Bronchial smooth muscle cell (primary cell): ENCODE data around the gene C11orf21. TPM values are rescaled to one million over a fixed set of nuclear protein-coding genes. Genes with fewer than 3 reads are reported as not detected.

Experiments used
- total RNA-seq: library from RNA; depleted of rRNA; stranded (reverse); fragments of >200 nt; gene quantifications from 2 replicates; pipeline ENCODE4 v1.2.1, GENCODE V29; 2014

The C11orf21 gene
- under 0.01 TPM in 1 of 2 replicates, not detected in the other for total RNA-seq

DNA sequence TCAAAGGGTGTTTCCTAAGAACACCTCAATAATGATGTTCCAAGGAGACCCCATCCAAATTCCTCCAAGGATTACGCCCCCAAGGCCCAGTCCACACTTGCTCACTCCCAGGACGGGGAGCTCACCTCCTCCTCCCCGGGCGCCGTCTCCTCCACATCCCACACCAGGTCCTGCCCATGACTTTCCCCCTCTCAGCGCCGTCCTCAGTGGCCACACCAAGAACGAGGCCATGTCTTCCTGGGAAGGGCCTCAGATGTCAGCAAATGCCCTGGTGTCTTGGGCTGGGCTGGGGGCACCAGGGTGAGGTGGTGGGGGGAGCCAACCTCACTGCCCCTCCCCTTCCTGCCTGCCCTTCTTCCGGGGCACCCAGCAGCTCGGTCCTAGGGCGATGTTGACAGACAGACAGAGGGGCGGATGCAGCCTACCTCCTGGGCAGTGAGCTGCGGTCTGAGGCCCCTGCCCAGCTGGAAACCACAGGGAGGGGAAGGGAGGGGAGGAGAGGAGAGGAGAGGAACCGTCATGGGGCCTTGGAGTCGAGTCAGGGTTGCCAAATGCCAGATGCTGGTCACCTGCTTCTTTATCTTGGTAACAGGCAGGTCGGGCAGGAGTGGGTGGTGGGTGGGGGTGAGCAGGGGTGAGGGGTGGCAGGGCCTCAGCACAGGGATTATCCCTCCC, at the start of gene C11orf21, which contains the start of gene TSPAN32:
Gene C11orf21 (minus strand): TSS at position 288 of the 675 bp plus-strand sequence. CDS start 110 bp downstream, at position 178.
Gene TSPAN32 (plus strand): TSS at position 383 of the 675 bp plus-strand sequence. CDS start 137 bp downstream, at position 520.

GRCh38 chr11:2270322-2271076, 31.2 kb downstream of the C11orf21 start, which contains the start of gene ASCL2:
ASCL2 (minus strand) TSS chr11:2270588; CDS start chr11:2270332, 256 bp downstream.

Other genes starting within 250 kb of the C11orf21 start
- under 0.01 and 0.69 TPM in 2 replicates for gene IGF2, start 162.5 kb downstream of the C11orf21 start, total RNA-seq
- not detected in 2 replicates for gene INS, start 140.7 kb downstream of the C11orf21 start, total RNA-seq
- gene TH, start 130.1 kb downstream of the C11orf21 start, total RNA-seq = not detected in 2 replicates
- not detected in 2 replicates for gene ASCL2, start 31.3 kb downstream of the C11orf21 start, total RNA-seq
- 0.09 and 0.47 TPM in 2 replicates for gene TSPAN32, start 95 bp upstream of the C11orf21 start, total RNA-seq
- 283 and 430 TPM in 2 replicates for gene CD81, start 75.4 kb upstream of the C11orf21 start, total RNA-seq
- 46.5 and 64.0 TPM in 2 replicates for gene TSSC4, start 98.8 kb upstream of the C11orf21 start, total RNA-seq
- gene TRPM5, start 142.6 kb upstream of the C11orf21 start, total RNA-seq = 0.09 TPM in 1 of 2 replicates, not detected in the other
- not detected in 2 replicates for gene KCNQ1, start 143.1 kb upstream of the C11orf21 start, total RNA-seq